ENCODE results near the gene SLC18A3.

- no peak for TF ChIP-seq CTCF (IDR thresholded peaks at IDR 0.05)
- no peak for TF ChIP-seq POLR2A (IDR thresholded peaks at IDR 0.05)
These were observed 10.6 kb upstream of the SLC18A3 start for GRCh38 chr10:49599546-49599945.

All from thyroid gland (tissue), 4 donors.